Hepatocyte (in vitro differentiated cells): ENCODE data around the gene VNN1.

ENCODE experiments used
- CTCF ChIP-seq: fragments of 200-600 bp; sonication (generic); IDR thresholded peaks from 2 replicates; pipeline ENCODE4 v1.5.1; 2016; ENCODE audit warnings: antibody characterized with exemption, mild to moderate bottlenecking; ENCODE audit not compliant: poor library complexity
- EZH2 ChIP-seq: fragments of 200-600 bp; sonication (generic); IDR thresholded peaks from 2 replicates; pipeline ENCODE4 v1.6.1; 2016; ENCODE audit warnings: antibody characterized with exemption, mild to moderate bottlenecking, borderline replicate concordance

GRCh38 chr6:132715881-132716637 is 2.2 kb upstream of the VNN1 start:
- TF ChIP-seq CTCF (no peak), EZH2 (no peak)
